Right atrium auricular region (tissue), 2 donors: ENCODE measurements around the gene RPS19BP1. TPM values are rescaled to one million over a fixed set of nuclear protein-coding genes. Genes with fewer than 3 reads are reported as not detected.

Source experiments
- DNase-seq: peaks from one replicate; pipeline ENCODE4 v3.0.0-alpha.2; 2019; ENCODE audit warnings: low spot score
- H3K27ac ChIP-seq, 2 donors: fragments of 200-600 bp; sonication (generic); 1 replicate in 1 of 2; 2 replicates in 1 of 2; pipeline ENCODE4 v1.5.1; 2016 to 2019
- H3K27me3 ChIP-seq, 2 donors: fragments of 200-600 bp; sonication (generic); one replicate each; pipeline versions ENCODE4 v1.5.1 to v1.6.0; 2017 to 2019
- H3K36me3 ChIP-seq: fragments of 200-600 bp; sonication (generic); one replicate; pipeline ENCODE4 v1.5.1; 2016
- H3K4me1 ChIP-seq, 2 donors: fragments of 200-600 bp; sonication (generic); one replicate each; pipeline versions ENCODE4 v1.5.1 to v1.6.0; 2017 to 2019
- H3K4me3 ChIP-seq, 2 donors: fragments of 200-600 bp; sonication (generic); 1 replicate in 1 of 2; 2 replicates in 1 of 2; pipeline ENCODE4 v1.5.1; 2017 to 2019; ENCODE audit warnings: mild to moderate bottlenecking in 1 of 2, moderate library complexity in 1 of 2
- H3K9me3 ChIP-seq, 2 donors: fragments of 200-600 bp; sonication (generic); one replicate each; pipeline ENCODE4 v1.5.1; 2019
- total RNA-seq, 2 donors: library from RNA; depleted of rRNA; stranded (reverse); fragments of >200 nt; gene quantifications; one replicate each; pipeline ENCODE4 v1.1.0, GENCODE V29; 2016
- TF ChIP-seq, protein P1 (sequence below), 2 donors: fragments of 200-600 bp; sonication (generic); IDR thresholded peaks; one replicate each; pipeline ENCODE4 v1.5.1; 2019; ENCODE audit warnings: antibody characterized with exemption in 2 of 2

The RPS19BP1 gene
- total RNA-seq, 2 donors from 2014 or later = 88.1 to 135 TPM

DNA sequence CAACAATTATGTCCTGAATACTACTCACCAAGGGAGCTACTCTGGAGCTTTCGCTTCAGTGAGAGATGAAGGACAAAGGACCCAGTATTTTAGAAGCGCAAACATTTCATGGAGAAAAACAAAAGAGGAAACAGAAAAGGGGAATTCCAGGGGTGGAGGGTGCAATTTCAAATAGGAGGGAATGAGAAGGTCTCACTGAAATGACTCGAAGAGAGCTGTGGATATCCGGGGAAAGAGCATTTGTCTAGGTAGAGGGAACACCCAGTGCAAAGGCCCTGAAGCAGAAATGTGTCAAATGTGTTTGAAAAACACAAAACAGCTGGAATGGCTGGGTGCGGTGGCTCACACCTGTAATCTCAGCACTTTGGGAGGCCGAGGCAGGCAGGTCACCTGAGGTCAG is 2.4 kb downstream of the RPS19BP1 start:
- peaks cover 0 to 67% of the 10 kb centered on the region in 2 donors for H3K4me1 ChIP-seq
- no peaks in the 10 kb centered on the region for H3K9me3 ChIP-seq
- TF ChIP-seq, protein P1, sequence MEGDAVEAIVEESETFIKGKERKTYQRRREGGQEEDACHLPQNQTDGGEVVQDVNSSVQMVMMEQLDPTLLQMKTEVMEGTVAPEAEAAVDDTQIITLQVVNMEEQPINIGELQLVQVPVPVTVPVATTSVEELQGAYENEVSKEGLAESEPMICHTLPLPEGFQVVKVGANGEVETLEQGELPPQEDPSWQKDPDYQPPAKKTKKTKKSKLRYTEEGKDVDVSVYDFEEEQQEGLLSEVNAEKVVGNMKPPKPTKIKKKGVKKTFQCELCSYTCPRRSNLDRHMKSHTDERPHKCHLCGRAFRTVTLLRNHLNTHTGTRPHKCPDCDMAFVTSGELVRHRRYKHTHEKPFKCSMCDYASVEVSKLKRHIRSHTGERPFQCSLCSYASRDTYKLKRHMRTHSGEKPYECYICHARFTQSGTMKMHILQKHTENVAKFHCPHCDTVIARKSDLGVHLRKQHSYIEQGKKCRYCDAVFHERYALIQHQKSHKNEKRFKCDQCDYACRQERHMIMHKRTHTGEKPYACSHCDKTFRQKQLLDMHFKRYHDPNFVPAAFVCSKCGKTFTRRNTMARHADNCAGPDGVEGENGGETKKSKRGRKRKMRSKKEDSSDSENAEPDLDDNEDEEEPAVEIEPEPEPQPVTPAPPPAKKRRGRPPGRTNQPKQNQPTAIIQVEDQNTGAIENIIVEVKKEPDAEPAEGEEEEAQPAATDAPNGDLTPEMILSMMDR (IDR thresholded peaks at IDR 0.05) = no peak
- no peaks in the 10 kb centered on the region for H3K27me3 ChIP-seq
- DNase-seq = no peak
- no peak overlapping the region for H3K27ac ChIP-seq
- H3K4me3 ChIP-seq = no peak overlapping the region
- H3K36me3 ChIP-seq = peaks cover 17% of the 10 kb centered on the region

DNA sequence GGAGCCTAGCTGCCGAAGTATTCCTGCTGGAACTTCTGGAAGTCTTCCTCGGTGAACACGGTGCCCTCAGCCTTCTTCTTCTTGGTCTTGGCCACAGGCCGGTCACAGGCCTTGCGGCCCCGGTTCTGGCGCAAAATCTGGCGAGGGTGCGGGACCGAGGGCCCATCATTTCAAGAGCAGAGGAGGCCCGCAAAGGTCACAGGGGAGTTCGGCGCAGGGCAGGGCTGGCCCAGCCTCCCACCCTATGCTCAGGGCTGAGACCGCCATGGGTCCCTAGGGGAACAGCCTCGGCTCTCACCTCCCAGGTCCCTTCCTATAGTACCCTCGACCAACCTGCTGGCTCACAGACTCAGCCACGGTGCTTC is 3.1 kb downstream of the RPS19BP1 start:
- Histone ChIP-seq H3K9me3 (no peaks in the 10 kb centered on the region), H3K4me3 (peak overlapping the region in 1 of 2 donors; percentile 23), H3K4me1 (peaks cover 0 to 67% of the 10 kb centered on the region in 2 donors), H3K27ac (peak overlapping the region in 1 of 2 donors; percentile 63), H3K36me3 (peaks cover 23% of the 10 kb centered on the region), H3K27me3 (no peaks in the 10 kb centered on the region)
- DNase-seq = no peak
- TF ChIP-seq, protein P1 (IDR thresholded peaks at IDR 0.05) = peak; percentile 24 to 25

DNA sequence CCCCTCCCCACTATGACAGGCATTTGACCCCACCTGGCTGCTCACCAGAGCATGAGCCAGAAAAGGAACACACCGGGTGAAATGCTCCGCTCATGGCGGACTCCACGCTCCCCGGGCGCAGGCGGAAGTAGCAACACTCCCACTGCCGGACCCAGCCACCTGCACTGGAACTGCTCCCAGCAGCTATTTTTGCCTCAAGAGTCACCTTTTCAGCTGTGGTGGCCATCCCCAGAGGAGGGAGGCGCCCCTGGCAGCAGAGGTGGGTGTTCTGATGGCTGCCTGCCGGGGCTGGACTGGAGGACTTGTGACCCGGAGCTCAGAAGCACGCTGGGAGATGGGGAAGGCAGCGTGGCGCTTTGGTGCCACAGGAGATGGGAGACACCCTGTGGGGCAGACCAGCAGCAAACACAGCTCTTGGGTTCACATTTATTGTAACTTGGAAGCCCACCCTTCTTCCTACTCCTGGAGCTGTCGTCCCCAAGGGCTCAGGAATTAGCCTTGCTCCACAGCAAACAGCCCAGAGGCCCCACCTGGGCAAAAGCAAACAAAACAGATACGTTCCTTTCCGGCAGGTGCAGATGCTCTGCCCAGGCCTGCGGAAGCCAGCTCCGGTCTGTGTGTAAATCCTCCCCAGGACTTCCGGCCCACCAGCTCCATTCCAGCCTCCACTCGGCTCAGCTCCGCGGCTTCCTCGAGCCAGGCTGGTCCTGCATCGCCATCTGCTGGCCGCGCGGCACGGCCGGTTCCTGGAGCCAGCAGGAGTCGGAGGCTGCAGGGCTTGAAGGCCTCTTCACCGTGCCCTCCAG is 3.7 kb downstream of the RPS19BP1 start:
- peak; percentile 93 for DNase-seq
- Histone ChIP-seq H3K4me1 (peaks cover 0 to 69% of the 10 kb centered on the region in 2 donors), H3K9me3 (no peaks in the 10 kb centered on the region), H3K36me3 (peaks cover 28% of the 10 kb centered on the region), H3K27me3 (no peaks in the 10 kb centered on the region), H3K4me3 (peak overlapping the region in 1 of 2 donors; percentile 23), H3K27ac (peak overlapping the region; percentile 4 to 63)
- TF ChIP-seq, protein P1 (IDR thresholded peaks at IDR 0.05) = peak; percentile 93 to 99

DNA sequence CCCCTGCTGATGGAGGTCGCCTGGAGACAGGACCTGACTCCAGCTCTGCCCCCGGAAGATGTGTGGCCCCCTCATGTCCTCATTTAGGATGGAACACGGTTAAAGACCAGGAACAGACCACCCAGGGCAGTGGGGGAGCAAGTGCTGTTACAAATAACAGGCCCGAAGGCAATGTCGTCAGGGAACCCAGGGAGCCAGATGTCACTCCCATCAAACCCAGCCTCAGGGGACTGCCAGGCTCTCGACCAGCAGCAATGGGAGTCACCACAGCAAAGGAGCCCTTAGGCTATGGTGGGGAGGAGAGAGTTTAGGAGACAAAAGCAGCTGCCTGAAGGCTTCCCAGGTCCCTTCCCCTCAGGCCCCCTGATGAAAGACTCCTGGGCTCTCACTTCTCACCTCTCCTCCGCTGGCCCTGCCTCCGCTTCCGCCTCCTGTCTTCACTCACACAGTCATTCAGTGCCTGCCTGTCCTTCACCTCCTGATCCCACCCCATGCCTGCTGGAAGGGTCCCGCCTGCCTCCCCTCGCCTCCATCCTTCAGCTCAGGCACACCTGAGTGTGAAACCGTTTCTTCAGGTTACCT is 4.4 kb downstream of the RPS19BP1 start:
- Histone ChIP-seq H3K4me1 (peaks cover 0 to 76% of the 10 kb centered on the region in 2 donors), H3K27me3 (no peaks in the 10 kb centered on the region), H3K9me3 (no peaks in the 10 kb centered on the region), H3K36me3 (peaks cover 35% of the 10 kb centered on the region), H3K27ac (peak overlapping the region; percentile 4 to 63), H3K4me3 (no peak overlapping the region)
- no peak for DNase-seq
- TF ChIP-seq, protein P1 (IDR thresholded peaks at IDR 0.05) = no peak

DNA sequence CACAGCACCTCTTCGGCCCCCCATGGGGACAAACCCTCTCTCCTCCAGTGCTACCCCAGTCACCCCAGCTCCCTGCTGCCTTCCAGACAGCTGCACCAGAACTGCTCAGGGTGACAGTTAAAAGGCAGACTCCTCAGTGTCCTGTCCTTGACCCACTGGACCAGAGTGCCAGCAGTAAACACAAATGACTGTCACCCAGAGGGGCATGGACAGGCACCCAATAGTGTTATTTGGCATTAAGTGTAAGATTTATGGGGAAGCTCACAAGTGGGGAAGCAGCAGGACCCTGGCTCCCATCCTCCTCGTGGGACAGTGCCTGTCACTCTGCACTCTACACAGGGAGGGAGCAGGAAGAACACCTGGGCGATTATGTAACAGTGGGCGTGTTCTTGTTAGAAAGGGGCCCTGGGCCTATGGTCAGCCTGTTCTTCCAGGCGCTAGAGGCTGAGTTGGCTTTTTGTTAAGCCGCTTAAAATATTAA is 5.0 kb downstream of the RPS19BP1 start:
- Histone ChIP-seq H3K4me3 (no peak overlapping the region), H3K27ac (peak overlapping the region in 1 of 2 donors; percentile 63), H3K9me3 (no peaks in the 10 kb centered on the region), H3K4me1 (peaks cover 0 to 83% of the 10 kb centered on the region in 2 donors), H3K36me3 (peaks cover 41% of the 10 kb centered on the region), H3K27me3 (no peaks in the 10 kb centered on the region)
- TF ChIP-seq, protein P1 (IDR thresholded peaks at IDR 0.05) = no peak
- no peak for DNase-seq
